HPDE6-E6E7 (cell line): ENCODE results near the gene GABBR1.

Experiments used
- DNase-seq: peaks from one replicate; pipeline ENCODE4 v3.0.0; 2011; ENCODE audit warnings: missing footprints; ENCODE audit errors: extremely low spot score

Gene GABBR1

GRCh38 chr6:29653452-29654038 lies 20.6 kb upstream of the GABBR1 start:
- DNase-seq = no peak

GRCh38 chr6:29652198-29652584 lies 19.2 kb upstream of the GABBR1 start:
- DNase-seq = no peak

GRCh38 chr6:29651413-29652197 lies 18.6 kb upstream of the GABBR1 start:
- DNase-seq = no peak

- DNase-seq = peak; percentile 99
Measured at GRCh38 chr6:29649701-29650673, 17.0 kb upstream of the GABBR1 start.

GRCh38 chr6:29647927-29648642 lies 15.1 kb upstream of the GABBR1 start:
- DNase-seq = no peak

GRCh38 chr6:29641430-29642148 lies 8.6 kb upstream of the GABBR1 start:
- no peak for DNase-seq

- no peak for DNase-seq
Measured at GRCh38 chr6:29637247-29637646, 4.3 kb upstream of the GABBR1 start.

GRCh38 chr6:29633534-29633905 lies 537 bp upstream of the GABBR1 start:
- DNase-seq = no peak

- peak; percentile 25 for DNase-seq
Measured at GRCh38 chr6:29631860-29632731, 887 bp downstream of the GABBR1 start.

- DNase-seq = no peak
Measured at GRCh38 chr6:29631209-29631810, 1.7 kb downstream of the GABBR1 start.

GRCh38 chr6:29630315-29630714 lies 2.7 kb downstream of the GABBR1 start:
- no peak for DNase-seq

GRCh38 chr6:29629571-29629970 lies 3.4 kb downstream of the GABBR1 start:
- no peak for DNase-seq

GRCh38 chr6:29628419-29629281 lies 4.3 kb downstream of the GABBR1 start:
- DNase-seq = peak; percentile 79

GRCh38 chr6:29627755-29628418 lies 5.1 kb downstream of the GABBR1 start:
- no peak for DNase-seq

GRCh38 chr6:29626948-29627754 lies 5.8 kb downstream of the GABBR1 start:
- no peak for DNase-seq

- DNase-seq = no peak
Measured at GRCh38 chr6:29625337-29625930, 7.5 kb downstream of the GABBR1 start.

- DNase-seq = no peak
Measured at GRCh38 chr6:29624520-29624961, 8.4 kb downstream of the GABBR1 start.
